Measurements from ENCODE around the gene SH2B2.
A peak's percentile ranks its signal among the peaks of the same experiment; 100 is the strongest.
"Not testable (repeated sequence)": the region's sequence is repeated elsewhere in the genome, so short reads cannot be mapped to it uniquely, and the experiment has no call there.

SH2B2 gene

GRCh38 chr7:102305414-102306268 lies 19.0 kb downstream of the SH2B2 start:
- no peak for DNase-seq

GRCh38 chr7:102306916-102307677 lies 20.4 kb downstream of the SH2B2 start:
- DNase-seq = peak; percentile 63

- DNase-seq = no peak
Observed at GRCh38 chr7:102310414-102310815, 23.7 kb downstream of the SH2B2 start.

- DNase-seq = no peak
Observed at GRCh38 chr7:102312317-102312716, 25.6 kb downstream of the SH2B2 start.

- DNase-seq = no peak
Observed at GRCh38 chr7:102313997-102314780, 27.5 kb downstream of the SH2B2 start.

GRCh38 chr7:102317231-102318059 lies 30.8 kb downstream of the SH2B2 start:
- DNase-seq = no peak

GRCh38 chr7:102318482-102318971 lies 31.9 kb downstream of the SH2B2 start:
- no peak for DNase-seq

GRCh38 chr7:102319671-102320070 lies 33.0 kb downstream of the SH2B2 start:
- DNase-seq = no peak

- DNase-seq = no peak
Observed at GRCh38 chr7:102320181-102320580, 33.5 kb downstream of the SH2B2 start.

GRCh38 chr7:102320601-102321350 lies 34.1 kb downstream of the SH2B2 start:
- DNase-seq = no peak

- DNase-seq = no peak
Observed at GRCh38 chr7:102321351-102322201, 34.9 kb downstream of the SH2B2 start.

- no peak for DNase-seq
Observed at GRCh38 chr7:102322202-102322715, 35.6 kb downstream of the SH2B2 start.

GRCh38 chr7:102323914-102324195 lies 37.2 kb downstream of the SH2B2 start:
- DNase-seq = no peak

GRCh38 chr7:102325106-102325505 lies 38.4 kb downstream of the SH2B2 start:
- DNase-seq = not testable (repeated sequence)

- DNase-seq = no peak
Observed at GRCh38 chr7:102326157-102326889, 39.7 kb downstream of the SH2B2 start.

GRCh38 chr7:102327183-102327582 lies 40.5 kb downstream of the SH2B2 start:
- not testable (repeated sequence) for DNase-seq

GRCh38 chr7:102328863-102329262 lies 42.2 kb downstream of the SH2B2 start:
- DNase-seq = not testable (repeated sequence)

- not testable (repeated sequence) for DNase-seq
Observed at GRCh38 chr7:102329366-102329765, 42.7 kb downstream of the SH2B2 start.

Measured in right kidney (tissue), 1 donor.